Prostate gland (tissue), 2 donors: ENCODE measurements around the gene CAPN15.

Experiments used
- POLR2AphosphoS5 ChIP-seq: sonication (generic); formaldehyde crosslinking; IDR thresholded peaks from one replicate; pipeline ENCODE4 v1.6.1; 2017; ENCODE audit warnings: antibody characterized with exemption
- TF ChIP-seq, protein P1 (sequence below), 4 experiments: fragments of 200-600 bp in 2 of 4; fragments of 450-650 bp in 2 of 4; sonication (generic) in 2 of 4; IDR thresholded peaks; 1 replicate in 3 of 4; 2 replicates in 1 of 4; pipeline ENCODE4 v1.5.1; 2016 to 2019; ENCODE audit warnings: antibody characterized with exemption in 4 of 4, mild to moderate bottlenecking in 2 of 4, moderate library complexity in 2 of 4

GRCh38 chr16:497258-497657 lies 30.3 kb upstream of the CAPN15 start:
- TF ChIP-seq, protein P1, sequence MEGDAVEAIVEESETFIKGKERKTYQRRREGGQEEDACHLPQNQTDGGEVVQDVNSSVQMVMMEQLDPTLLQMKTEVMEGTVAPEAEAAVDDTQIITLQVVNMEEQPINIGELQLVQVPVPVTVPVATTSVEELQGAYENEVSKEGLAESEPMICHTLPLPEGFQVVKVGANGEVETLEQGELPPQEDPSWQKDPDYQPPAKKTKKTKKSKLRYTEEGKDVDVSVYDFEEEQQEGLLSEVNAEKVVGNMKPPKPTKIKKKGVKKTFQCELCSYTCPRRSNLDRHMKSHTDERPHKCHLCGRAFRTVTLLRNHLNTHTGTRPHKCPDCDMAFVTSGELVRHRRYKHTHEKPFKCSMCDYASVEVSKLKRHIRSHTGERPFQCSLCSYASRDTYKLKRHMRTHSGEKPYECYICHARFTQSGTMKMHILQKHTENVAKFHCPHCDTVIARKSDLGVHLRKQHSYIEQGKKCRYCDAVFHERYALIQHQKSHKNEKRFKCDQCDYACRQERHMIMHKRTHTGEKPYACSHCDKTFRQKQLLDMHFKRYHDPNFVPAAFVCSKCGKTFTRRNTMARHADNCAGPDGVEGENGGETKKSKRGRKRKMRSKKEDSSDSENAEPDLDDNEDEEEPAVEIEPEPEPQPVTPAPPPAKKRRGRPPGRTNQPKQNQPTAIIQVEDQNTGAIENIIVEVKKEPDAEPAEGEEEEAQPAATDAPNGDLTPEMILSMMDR (IDR thresholded peaks at IDR 0.05), result no peak
- no peak for TF ChIP-seq POLR2AphosphoS5
